ENCODE data around the gene KIAA1210. TPM values are rescaled to one million over a fixed set of nuclear protein-coding genes. Genes with fewer than 3 reads are reported as not detected.
A peak's percentile ranks its signal among the peaks of the same experiment; 100 is the strongest.

The KIAA1210 gene
- total RNA-seq, 1 experiment from 2014 or later: 0.09 TPM

DNA sequence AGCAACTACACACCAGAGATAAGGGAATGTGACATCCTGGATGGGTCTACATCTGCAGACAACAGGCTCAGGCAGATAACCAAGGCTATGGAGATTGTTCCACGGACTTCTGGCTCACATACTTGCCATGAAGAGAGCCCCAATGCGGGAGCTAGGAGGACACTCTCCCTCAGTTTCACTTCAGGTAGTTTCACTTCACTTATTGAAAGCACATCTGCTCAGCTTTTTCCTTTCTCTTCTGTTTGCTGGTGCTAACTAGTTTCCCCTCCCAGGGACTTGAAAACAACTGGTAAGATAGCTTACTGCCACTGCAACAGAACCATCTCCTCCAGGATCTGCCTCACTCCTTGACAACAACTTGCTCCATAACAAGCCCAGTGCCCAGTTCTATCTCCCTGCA is 56.2 kb downstream of the KIAA1210 start:
- TF ChIP-seq, protein P1, sequence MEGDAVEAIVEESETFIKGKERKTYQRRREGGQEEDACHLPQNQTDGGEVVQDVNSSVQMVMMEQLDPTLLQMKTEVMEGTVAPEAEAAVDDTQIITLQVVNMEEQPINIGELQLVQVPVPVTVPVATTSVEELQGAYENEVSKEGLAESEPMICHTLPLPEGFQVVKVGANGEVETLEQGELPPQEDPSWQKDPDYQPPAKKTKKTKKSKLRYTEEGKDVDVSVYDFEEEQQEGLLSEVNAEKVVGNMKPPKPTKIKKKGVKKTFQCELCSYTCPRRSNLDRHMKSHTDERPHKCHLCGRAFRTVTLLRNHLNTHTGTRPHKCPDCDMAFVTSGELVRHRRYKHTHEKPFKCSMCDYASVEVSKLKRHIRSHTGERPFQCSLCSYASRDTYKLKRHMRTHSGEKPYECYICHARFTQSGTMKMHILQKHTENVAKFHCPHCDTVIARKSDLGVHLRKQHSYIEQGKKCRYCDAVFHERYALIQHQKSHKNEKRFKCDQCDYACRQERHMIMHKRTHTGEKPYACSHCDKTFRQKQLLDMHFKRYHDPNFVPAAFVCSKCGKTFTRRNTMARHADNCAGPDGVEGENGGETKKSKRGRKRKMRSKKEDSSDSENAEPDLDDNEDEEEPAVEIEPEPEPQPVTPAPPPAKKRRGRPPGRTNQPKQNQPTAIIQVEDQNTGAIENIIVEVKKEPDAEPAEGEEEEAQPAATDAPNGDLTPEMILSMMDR (IDR thresholded peaks at IDR 0.05; ENCODE audit: unreplicated experiment): no peak
- Mint-ChIP-seq H3K27ac (ENCODE audit: unreplicated experiment) (no peak overlapping the region), H3K36me3 (ENCODE audit: insufficient read depth, unreplicated experiment) (no peaks in the 10 kb centered on the region), H3K27me3 (ENCODE audit: unreplicated experiment) (peaks cover 15% of the 10 kb centered on the region), H3K4me3 (ENCODE audit: low read depth, unreplicated experiment) (no peak overlapping the region), H3K9me3 (ENCODE audit: low read depth, unreplicated experiment) (no peaks in the 10 kb centered on the region), H3K4me1 (ENCODE audit: low read depth, unreplicated experiment) (no peaks in the 10 kb centered on the region)
- intact Hi-C loops (cut with micrococcal nuclease; ENCODE audit: unreplicated experiment): no loop called here
- CTCF ChIA-PET: interaction anchor here (0.9 kb wide), 1 partner anchor 224 kb away, joined by 3 read pairs; no protein-coding TSS in a partner anchor
- no peak for DNase-seq
- BruUV-seq (replicated peaks): no TSS peak

DNA sequence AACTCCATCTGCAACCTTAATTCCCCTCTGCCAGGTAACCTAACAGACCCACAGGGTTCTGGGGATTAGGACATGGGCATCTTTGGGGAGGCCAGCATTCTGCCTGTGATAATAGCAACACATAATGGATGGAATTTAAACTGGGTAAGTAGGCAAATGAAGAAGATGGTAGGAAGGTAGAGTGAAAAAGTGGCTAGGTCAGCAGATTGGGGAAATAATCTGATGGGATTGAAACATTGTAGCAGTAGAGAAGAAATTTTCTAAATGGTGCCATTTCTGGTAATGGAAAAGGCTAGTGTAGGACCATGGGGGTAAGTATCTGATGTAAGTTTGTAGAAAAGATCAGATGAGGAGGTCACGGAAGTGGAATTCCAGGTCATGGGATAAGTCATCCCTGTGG is 57.9 kb downstream of the KIAA1210 start:
- Mint-ChIP-seq H3K36me3 (ENCODE audit: insufficient read depth, unreplicated experiment) (no peaks in the 10 kb centered on the region), H3K27ac (ENCODE audit: unreplicated experiment) (no peak overlapping the region), H3K27me3 (ENCODE audit: unreplicated experiment) (peaks cover 9% of the 10 kb centered on the region), H3K9me3 (ENCODE audit: low read depth, unreplicated experiment) (no peaks in the 10 kb centered on the region), H3K4me1 (ENCODE audit: low read depth, unreplicated experiment) (no peaks in the 10 kb centered on the region), H3K4me3 (ENCODE audit: low read depth, unreplicated experiment) (no peak overlapping the region)
- intact Hi-C loops (cut with micrococcal nuclease; ENCODE audit: unreplicated experiment): no loop called here
- no peak for DNase-seq
- BruUV-seq (replicated peaks): no TSS peak
- CTCF ChIA-PET: interaction anchor here (0.6 kb wide), 1 partner anchor 14 kb away, joined by 3 read pairs; no protein-coding TSS in a partner anchor
- TF ChIP-seq, protein P1 (IDR thresholded peaks at IDR 0.05; ENCODE audit: unreplicated experiment): no peak

DNA sequence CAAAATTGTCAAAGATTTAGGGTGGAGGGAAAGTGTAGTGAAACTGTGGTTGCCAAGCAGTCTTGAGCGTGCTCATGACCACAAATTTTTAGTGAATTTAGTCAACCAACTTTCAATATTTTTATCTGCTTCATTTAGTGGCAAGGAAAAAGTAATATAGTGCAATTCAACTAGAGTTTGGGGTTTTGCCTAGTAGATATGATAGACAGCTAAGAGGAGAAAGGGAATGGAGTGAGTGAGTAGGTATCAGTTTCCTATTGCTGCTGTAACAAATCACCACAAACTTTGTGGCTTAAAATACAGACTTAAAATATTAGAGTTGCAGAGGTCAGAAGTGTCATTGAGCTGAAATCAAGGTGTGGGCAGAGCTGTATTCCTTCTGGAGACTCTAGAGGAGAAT is 58.5 kb downstream of the KIAA1210 start:
- Mint-ChIP-seq H3K27ac (ENCODE audit: unreplicated experiment) (no peak overlapping the region), H3K4me1 (ENCODE audit: low read depth, unreplicated experiment) (no peaks in the 10 kb centered on the region), H3K4me3 (ENCODE audit: low read depth, unreplicated experiment) (no peak overlapping the region), H3K36me3 (ENCODE audit: insufficient read depth, unreplicated experiment) (no peaks in the 10 kb centered on the region), H3K9me3 (ENCODE audit: low read depth, unreplicated experiment) (no peaks in the 10 kb centered on the region), H3K27me3 (ENCODE audit: unreplicated experiment) (peaks cover 3% of the 10 kb centered on the region)
- CTCF ChIA-PET: no interaction called here
- DNase-seq: no peak
- intact Hi-C loops (cut with micrococcal nuclease; ENCODE audit: unreplicated experiment): no loop called here
- TF ChIP-seq, protein P1 (IDR thresholded peaks at IDR 0.05; ENCODE audit: unreplicated experiment): no peak
- no TSS peak for BruUV-seq (replicated peaks)

DNA sequence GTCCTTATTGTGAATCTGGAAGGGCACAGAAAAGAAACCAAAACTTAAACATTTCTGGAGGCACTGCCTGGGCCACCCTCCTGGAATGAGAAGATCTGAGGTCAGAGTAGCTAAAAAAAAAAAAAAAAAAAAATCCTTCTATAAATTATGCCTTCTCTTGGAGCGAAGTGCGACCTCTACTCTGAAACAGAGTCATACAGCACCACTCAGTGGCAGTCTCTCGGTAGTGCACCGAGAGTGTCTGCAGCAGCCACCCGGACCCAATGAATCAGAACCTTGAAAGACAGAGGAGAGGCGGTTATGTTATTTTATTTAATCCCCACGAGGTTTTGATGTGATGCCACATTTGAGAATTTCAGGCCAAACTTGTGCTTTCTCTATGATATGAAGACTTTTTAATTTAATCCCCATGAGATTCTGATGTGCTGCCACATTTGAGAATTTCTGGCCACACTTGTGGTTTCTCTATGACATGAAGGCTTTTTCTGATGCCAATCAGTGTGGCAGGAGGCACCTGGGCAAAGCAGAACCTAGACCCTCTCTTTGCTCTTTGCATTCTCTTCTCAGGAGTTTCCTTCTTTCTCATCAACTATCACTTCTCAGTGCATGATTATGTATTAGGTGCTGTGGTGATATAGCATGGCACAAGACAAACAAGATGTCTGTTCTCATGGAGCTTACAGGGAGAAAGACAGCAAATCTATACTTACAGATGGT is 60.4 kb downstream of the KIAA1210 start:
- H3K4me1 Mint-ChIP-seq (ENCODE audit: low read depth, unreplicated experiment): no peaks in the 10 kb centered on the region
- no peak overlapping the region for H3K4me3 Mint-ChIP-seq (ENCODE audit: low read depth, unreplicated experiment)
- no peak overlapping the region for H3K27ac Mint-ChIP-seq (ENCODE audit: unreplicated experiment)
- intact Hi-C loops (cut with micrococcal nuclease; ENCODE audit: unreplicated experiment): loop anchor here (1.0 kb wide), 2 partner anchors 62 to 220 kb away; no protein-coding TSS in a partner anchor
- no peaks in the 10 kb centered on the region for H3K9me3 Mint-ChIP-seq (ENCODE audit: low read depth, unreplicated experiment)
- TF ChIP-seq, protein P1 (IDR thresholded peaks at IDR 0.05; ENCODE audit: unreplicated experiment): peak; percentile 25
- CTCF ChIA-PET: interaction anchor here (0.6 to 3.0 kb wide), 4 partner anchors 10 to 228 kb away, joined by 3 to 10 read pairs (median 4); no protein-coding TSS in a partner anchor
- peak; percentile 63 for DNase-seq
- no TSS peak for BruUV-seq (replicated peaks)
- peaks cover 17% of the 10 kb centered on the region for H3K27me3 Mint-ChIP-seq (ENCODE audit: unreplicated experiment)
- no peaks in the 10 kb centered on the region for H3K36me3 Mint-ChIP-seq (ENCODE audit: insufficient read depth, unreplicated experiment)

Measured in Calu3 (cell line).